ENCODE measurements around the gene CREB5.

Gene CREB5

GRCh38 chr7:28654110-28654509 lies 241.8 kb downstream of the CREB5 start:
- Histone ChIP-seq H3K4me1 (ENCODE audit: low read depth, poor library complexity, severe bottlenecking) (no peaks in the 10 kb centered on the region), H3K79me2 (ENCODE audit: insufficient read depth, low read depth) (no peaks in the 10 kb centered on the region), H3K27me3 (ENCODE audit: insufficient read depth, low read depth) (no peaks in the 10 kb centered on the region), H3K4me2 (no peak overlapping the region), H4K20me1 (ENCODE audit: insufficient read depth) (no peaks in the 10 kb centered on the region), H3K9ac (no peak overlapping the region), H2AFZ (ENCODE audit: low read depth) (no peak overlapping the region), H3K4me3 (IDR thresholded peaks at IDR 0.05; ENCODE audit: insufficient read depth, low read depth, low read length) (no peak overlapping the region), H3K27ac (no peak overlapping the region), H3K36me3 (ENCODE audit: insufficient read depth) (no peaks in the 10 kb centered on the region)
- TF ChIP-seq, protein P1, sequence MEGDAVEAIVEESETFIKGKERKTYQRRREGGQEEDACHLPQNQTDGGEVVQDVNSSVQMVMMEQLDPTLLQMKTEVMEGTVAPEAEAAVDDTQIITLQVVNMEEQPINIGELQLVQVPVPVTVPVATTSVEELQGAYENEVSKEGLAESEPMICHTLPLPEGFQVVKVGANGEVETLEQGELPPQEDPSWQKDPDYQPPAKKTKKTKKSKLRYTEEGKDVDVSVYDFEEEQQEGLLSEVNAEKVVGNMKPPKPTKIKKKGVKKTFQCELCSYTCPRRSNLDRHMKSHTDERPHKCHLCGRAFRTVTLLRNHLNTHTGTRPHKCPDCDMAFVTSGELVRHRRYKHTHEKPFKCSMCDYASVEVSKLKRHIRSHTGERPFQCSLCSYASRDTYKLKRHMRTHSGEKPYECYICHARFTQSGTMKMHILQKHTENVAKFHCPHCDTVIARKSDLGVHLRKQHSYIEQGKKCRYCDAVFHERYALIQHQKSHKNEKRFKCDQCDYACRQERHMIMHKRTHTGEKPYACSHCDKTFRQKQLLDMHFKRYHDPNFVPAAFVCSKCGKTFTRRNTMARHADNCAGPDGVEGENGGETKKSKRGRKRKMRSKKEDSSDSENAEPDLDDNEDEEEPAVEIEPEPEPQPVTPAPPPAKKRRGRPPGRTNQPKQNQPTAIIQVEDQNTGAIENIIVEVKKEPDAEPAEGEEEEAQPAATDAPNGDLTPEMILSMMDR (conservative IDR thresholded peaks at IDR 0.05; ENCODE audit: low read depth, low read length) = no peak

DNA sequence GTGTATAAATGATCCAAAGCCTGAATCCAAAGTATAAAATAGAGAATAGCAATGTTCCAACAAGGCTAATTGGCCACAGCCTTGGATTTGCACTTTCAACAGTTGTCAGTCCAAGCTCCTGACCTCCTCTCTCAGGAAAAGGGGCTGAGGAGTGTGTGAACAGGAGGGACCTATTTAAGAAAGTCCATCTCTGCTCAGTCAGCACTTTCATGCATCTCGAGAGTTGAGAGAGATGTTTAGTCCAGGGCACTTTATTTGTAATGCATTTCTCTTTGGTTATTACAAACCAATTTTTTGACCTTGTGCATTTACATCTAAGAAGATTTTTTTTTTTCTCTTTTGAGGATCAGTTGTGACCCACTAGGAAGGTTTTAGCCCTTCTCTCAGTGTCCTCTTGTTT lies 244.2 kb downstream of the CREB5 start:
- no peaks in the 10 kb centered on the region for H3K4me1 ChIP-seq (ENCODE audit: low read depth, poor library complexity, severe bottlenecking)
- no peak overlapping the region for H3K4me2 ChIP-seq
- H3K9ac ChIP-seq = no peak overlapping the region
- H3K27me3 ChIP-seq (ENCODE audit: insufficient read depth, low read depth) = no peaks in the 10 kb centered on the region
- no peak overlapping the region for H2AFZ ChIP-seq (ENCODE audit: low read depth)
- TF ChIP-seq, protein P1 (conservative IDR thresholded peaks at IDR 0.05; ENCODE audit: low read depth, low read length) = no peak
- no peaks in the 10 kb centered on the region for H3K36me3 ChIP-seq (ENCODE audit: insufficient read depth)
- no peaks in the 10 kb centered on the region for H4K20me1 ChIP-seq (ENCODE audit: insufficient read depth)
- no peaks in the 10 kb centered on the region for H3K79me2 ChIP-seq (ENCODE audit: insufficient read depth, low read depth)
- no peak overlapping the region for H3K4me3 ChIP-seq (IDR thresholded peaks at IDR 0.05; ENCODE audit: insufficient read depth, low read depth, low read length)
- H3K27ac ChIP-seq = no peak overlapping the region

DNA sequence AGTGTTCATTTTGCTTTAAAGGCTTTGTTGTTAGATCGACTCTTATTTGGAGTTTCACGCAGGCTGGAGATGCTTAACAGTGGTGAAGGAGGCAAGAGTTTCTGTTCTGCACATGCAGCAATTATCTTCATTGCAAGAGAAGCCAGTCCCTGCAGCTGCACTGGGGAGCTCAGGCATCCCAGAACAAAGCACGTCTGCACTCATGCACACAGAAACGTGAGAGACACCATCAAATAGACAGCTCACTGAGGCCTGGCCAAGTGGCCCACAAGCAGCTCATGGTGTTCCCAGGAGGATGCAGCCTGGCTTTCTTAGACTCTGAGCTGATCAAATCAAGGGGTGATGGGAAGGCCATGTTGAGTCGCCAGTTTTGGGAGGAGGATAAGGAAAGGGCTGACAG lies 246.1 kb downstream of the CREB5 start:
- no peak overlapping the region for H3K4me3 ChIP-seq (IDR thresholded peaks at IDR 0.05; ENCODE audit: insufficient read depth, low read depth, low read length)
- H3K4me2 ChIP-seq = no peak overlapping the region

DNA sequence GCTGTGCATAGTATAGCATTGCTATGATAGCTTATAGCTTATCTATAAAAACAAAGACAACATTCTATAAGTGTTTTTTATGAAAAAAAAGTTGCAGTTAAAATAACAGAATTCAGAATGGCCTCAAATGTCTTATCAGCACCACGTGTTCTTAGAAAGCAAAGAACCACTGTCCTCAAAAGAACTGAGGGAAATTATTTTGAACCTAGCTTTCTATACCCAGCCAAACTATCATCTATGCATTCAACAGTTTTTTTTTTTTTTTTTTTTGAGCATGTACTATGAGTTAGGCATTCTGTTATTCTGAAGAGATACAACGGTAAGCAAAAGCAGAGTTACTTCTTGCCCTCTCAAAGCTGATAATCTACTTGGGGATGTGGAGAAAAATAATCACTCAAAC lies 247.8 kb downstream of the CREB5 start:
- no peak overlapping the region for H3K27ac ChIP-seq
- no peak overlapping the region for H3K4me3 ChIP-seq (IDR thresholded peaks at IDR 0.05; ENCODE audit: insufficient read depth, low read depth, low read length)
- no peaks in the 10 kb centered on the region for H3K79me2 ChIP-seq (ENCODE audit: insufficient read depth, low read depth)
- H2AFZ ChIP-seq (ENCODE audit: low read depth) = no peak overlapping the region
- H3K36me3 ChIP-seq (ENCODE audit: insufficient read depth) = no peaks in the 10 kb centered on the region
- H3K4me2 ChIP-seq = no peak overlapping the region
- H3K4me1 ChIP-seq (ENCODE audit: low read depth, poor library complexity, severe bottlenecking) = no peaks in the 10 kb centered on the region
- no peaks in the 10 kb centered on the region for H3K27me3 ChIP-seq (ENCODE audit: insufficient read depth, low read depth)
- H4K20me1 ChIP-seq (ENCODE audit: insufficient read depth) = no peaks in the 10 kb centered on the region
- no peak overlapping the region for H3K9ac ChIP-seq
- TF ChIP-seq, protein P1 (conservative IDR thresholded peaks at IDR 0.05; ENCODE audit: low read depth, low read length) = no peak

More for the DNA sequence above, 246.1 kb downstream of the CREB5 start:
- H4K20me1 ChIP-seq (ENCODE audit: insufficient read depth) = no peaks in the 10 kb centered on the region
- no peaks in the 10 kb centered on the region for H3K36me3 ChIP-seq (ENCODE audit: insufficient read depth)
- H3K27me3 ChIP-seq (ENCODE audit: insufficient read depth, low read depth) = no peaks in the 10 kb centered on the region
- H3K27ac ChIP-seq = no peak overlapping the region
- no peak overlapping the region for H2AFZ ChIP-seq (ENCODE audit: low read depth)
- TF ChIP-seq, protein P1 (conservative IDR thresholded peaks at IDR 0.05; ENCODE audit: low read depth, low read length) = no peak
- no peaks in the 10 kb centered on the region for H3K4me1 ChIP-seq (ENCODE audit: low read depth, poor library complexity, severe bottlenecking)
- H3K79me2 ChIP-seq (ENCODE audit: insufficient read depth, low read depth) = no peaks in the 10 kb centered on the region
- no peak overlapping the region for H3K9ac ChIP-seq
